Dendritic cell treated with granulocyte-macrophage colony-stimulating factor and Interleukin-4, amounts not matched to agents 40 ng/mL and 50 ng/mL, for 4 days (primary cell): ENCODE measurements around the gene NLGN1.

Experiments used
- H3K27ac Mint-ChIP-seq: one replicate; pipeline ENCODE4 v1.8.0; 2022; ENCODE audit warnings: mild to moderate bottlenecking, mixed read lengths
- H3K27me3 Mint-ChIP-seq: one replicate; pipeline ENCODE4 v1.8.0; 2022; ENCODE audit warnings: mild to moderate bottlenecking, mixed read lengths
- H3K36me3 Mint-ChIP-seq: one replicate; pipeline ENCODE4 v1.8.0; 2022; ENCODE audit warnings: low read depth, mixed read lengths
- H3K4me1 Mint-ChIP-seq: one replicate; pipeline ENCODE4 v1.8.0; 2022; ENCODE audit warnings: low read depth, mixed read lengths
- H3K4me3 Mint-ChIP-seq: one replicate; pipeline ENCODE4 v1.8.0; 2022; ENCODE audit warnings: mild to moderate bottlenecking, moderate library complexity, mixed read lengths
- H3K9me3 Mint-ChIP-seq: one replicate; pipeline ENCODE4 v1.8.0; 2022; ENCODE audit warnings: mixed read lengths
- intact Hi-C: fragments of 100-400 bp; cut with micrococcal nuclease; formaldehyde crosslinking; loops from one replicate; pipeline ENCODE4 v1.15.0; 2022

Gene NLGN1

GRCh38 chr3:173743111-173743510 is 345.6 kb downstream of the NLGN1 start:
- Mint-ChIP-seq H3K9me3 (peaks cover 21% of the 10 kb centered on the region), H3K36me3 (no peaks in the 10 kb centered on the region), H3K27ac (no peak overlapping the region), H3K4me3 (no peak overlapping the region), H3K27me3 (no peaks in the 10 kb centered on the region), H3K4me1 (no peaks in the 10 kb centered on the region)
- intact Hi-C loops = no loop called here

GRCh38 chr3:173743516-173743915 is 346.0 kb downstream of the NLGN1 start:
- intact Hi-C loops = no loop called here
- H3K27me3 Mint-ChIP-seq = no peaks in the 10 kb centered on the region
- no peak overlapping the region for H3K4me3 Mint-ChIP-seq
- H3K36me3 Mint-ChIP-seq = no peaks in the 10 kb centered on the region
- H3K27ac Mint-ChIP-seq = no peak overlapping the region
- H3K9me3 Mint-ChIP-seq = peaks cover 17% of the 10 kb centered on the region
- no peaks in the 10 kb centered on the region for H3K4me1 Mint-ChIP-seq

- H3K4me1 Mint-ChIP-seq = no peaks in the 10 kb centered on the region
- no peaks in the 10 kb centered on the region for H3K36me3 Mint-ChIP-seq
- intact Hi-C loops = no loop called here
- H3K27me3 Mint-ChIP-seq = no peaks in the 10 kb centered on the region
- H3K9me3 Mint-ChIP-seq = peaks cover 9% of the 10 kb centered on the region
- no peak overlapping the region for H3K4me3 Mint-ChIP-seq
- no peak overlapping the region for H3K27ac Mint-ChIP-seq
These were observed 346.9 kb downstream of the NLGN1 start for GRCh38 chr3:173744479-173744878.

GRCh38 chr3:173744895-173745294 is 347.4 kb downstream of the NLGN1 start:
- no peaks in the 10 kb centered on the region for H3K4me1 Mint-ChIP-seq
- intact Hi-C loops = no loop called here
- H3K9me3 Mint-ChIP-seq = peaks cover 9% of the 10 kb centered on the region
- no peaks in the 10 kb centered on the region for H3K27me3 Mint-ChIP-seq
- no peak overlapping the region for H3K4me3 Mint-ChIP-seq
- no peak overlapping the region for H3K27ac Mint-ChIP-seq
- H3K36me3 Mint-ChIP-seq = no peaks in the 10 kb centered on the region

DNA sequence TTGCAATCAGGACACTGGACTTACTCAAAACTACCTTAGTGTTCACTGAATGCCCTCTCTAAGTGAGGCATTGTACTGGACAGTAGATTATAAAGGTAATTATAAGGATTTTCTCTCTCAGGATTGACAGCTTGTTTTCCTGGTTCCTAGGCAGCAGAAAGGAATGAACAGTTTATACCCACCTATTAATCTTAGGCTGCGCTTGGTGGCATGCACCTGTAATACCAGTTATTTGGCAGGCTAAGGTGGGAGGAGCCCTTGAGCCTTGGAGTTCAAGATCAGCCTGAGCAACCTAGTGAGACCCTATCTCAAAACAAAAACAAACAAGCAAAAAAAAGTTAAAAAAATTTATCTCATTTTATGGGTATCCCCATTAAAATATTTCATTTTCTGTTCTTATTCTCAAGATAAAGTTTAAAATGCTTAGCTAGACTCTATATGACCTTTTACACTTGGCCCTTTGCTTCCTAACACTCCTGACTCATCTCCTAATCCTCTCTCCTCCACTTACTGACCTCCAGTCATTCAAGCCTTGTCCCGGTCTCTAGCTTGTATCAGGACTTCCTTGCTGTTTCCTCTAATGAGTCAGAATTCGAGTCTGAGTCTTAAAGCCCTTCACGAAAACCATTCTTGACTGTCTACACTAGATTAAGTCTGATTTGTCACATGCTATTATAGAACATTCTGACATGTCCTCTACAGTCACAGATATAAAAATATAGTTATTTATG is 348.6 kb downstream of the NLGN1 start:
- intact Hi-C loops = no loop called here
- H3K9me3 Mint-ChIP-seq = no peaks in the 10 kb centered on the region
- H3K4me1 Mint-ChIP-seq = no peaks in the 10 kb centered on the region
- no peak overlapping the region for H3K4me3 Mint-ChIP-seq
- H3K27ac Mint-ChIP-seq = no peak overlapping the region
- H3K36me3 Mint-ChIP-seq = no peaks in the 10 kb centered on the region
- H3K27me3 Mint-ChIP-seq = no peaks in the 10 kb centered on the region

DNA sequence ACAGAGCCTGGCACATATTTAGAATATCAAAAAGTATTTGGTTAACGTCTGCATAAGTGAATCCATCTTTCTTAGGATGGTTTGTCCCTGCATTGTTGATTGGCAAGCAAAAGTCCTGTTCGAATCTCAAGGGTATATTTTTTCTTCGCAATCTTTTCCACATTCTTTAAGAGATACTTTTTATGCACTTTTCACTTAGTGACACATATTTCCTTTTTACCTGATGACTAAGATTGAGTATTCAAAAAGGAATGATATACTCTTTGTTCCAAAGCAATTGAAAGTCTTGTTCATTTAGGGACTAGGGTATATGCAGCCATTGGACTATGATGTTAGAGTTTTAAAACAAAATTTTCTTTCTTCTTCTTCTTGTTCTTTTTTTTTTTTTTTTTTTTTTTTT is 349.9 kb downstream of the NLGN1 start:
- Mint-ChIP-seq H3K36me3 (no peaks in the 10 kb centered on the region), H3K4me1 (no peaks in the 10 kb centered on the region), H3K27me3 (no peaks in the 10 kb centered on the region), H3K4me3 (no peak overlapping the region), H3K27ac (no peak overlapping the region), H3K9me3 (no peaks in the 10 kb centered on the region)
- intact Hi-C loops = no loop called here

GRCh38 chr3:173748105-173748504 is 350.6 kb downstream of the NLGN1 start:
- H3K4me3 Mint-ChIP-seq = no peak overlapping the region
- H3K27me3 Mint-ChIP-seq = no peaks in the 10 kb centered on the region
- H3K36me3 Mint-ChIP-seq = no peaks in the 10 kb centered on the region
- no peaks in the 10 kb centered on the region for H3K4me1 Mint-ChIP-seq
- H3K9me3 Mint-ChIP-seq = no peaks in the 10 kb centered on the region
- intact Hi-C loops = no loop called here
- H3K27ac Mint-ChIP-seq = no peak overlapping the region

- Mint-ChIP-seq H3K27ac (no peak overlapping the region), H3K4me1 (no peaks in the 10 kb centered on the region), H3K4me3 (no peak overlapping the region), H3K36me3 (no peaks in the 10 kb centered on the region), H3K9me3 (no peaks in the 10 kb centered on the region), H3K27me3 (no peaks in the 10 kb centered on the region)
- intact Hi-C loops = no loop called here
These were observed 352.6 kb downstream of the NLGN1 start for GRCh38 chr3:173750095-173750494.

GRCh38 chr3:173750591-173750990 is 353.0 kb downstream of the NLGN1 start:
- Mint-ChIP-seq H3K4me3 (no peak overlapping the region), H3K36me3 (no peaks in the 10 kb centered on the region), H3K27ac (no peak overlapping the region), H3K4me1 (no peaks in the 10 kb centered on the region), H3K9me3 (no peaks in the 10 kb centered on the region), H3K27me3 (no peaks in the 10 kb centered on the region)
- intact Hi-C loops = no loop called here

DNA sequence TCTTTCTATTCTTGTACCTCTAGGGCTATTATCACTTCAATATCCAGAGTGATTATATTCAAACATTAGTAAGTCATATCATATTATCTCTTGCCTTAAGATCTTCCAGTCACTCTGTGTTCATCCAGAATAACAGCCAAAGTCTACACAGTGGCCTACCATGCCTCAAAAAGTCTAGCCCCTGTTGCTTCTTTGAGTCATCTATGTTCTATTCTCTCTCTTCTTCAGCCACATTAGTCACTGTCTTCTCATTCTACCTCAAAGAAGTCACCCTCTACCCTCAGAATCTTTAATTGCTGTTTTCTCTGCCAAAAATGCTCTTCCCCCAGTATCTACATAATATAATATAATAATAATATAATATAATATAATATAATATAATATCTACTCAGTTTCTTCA is 356.0 kb downstream of the NLGN1 start:
- Mint-ChIP-seq H3K9me3 (no peaks in the 10 kb centered on the region), H3K27ac (no peak overlapping the region), H3K36me3 (no peaks in the 10 kb centered on the region), H3K4me1 (no peaks in the 10 kb centered on the region), H3K4me3 (no peak overlapping the region), H3K27me3 (no peaks in the 10 kb centered on the region)
- intact Hi-C loops = no loop called here

GRCh38 chr3:173755161-173755560 is 357.6 kb downstream of the NLGN1 start:
- intact Hi-C loops = no loop called here
- Mint-ChIP-seq H3K4me3 (no peak overlapping the region), H3K4me1 (no peaks in the 10 kb centered on the region), H3K9me3 (no peaks in the 10 kb centered on the region), H3K36me3 (no peaks in the 10 kb centered on the region), H3K27me3 (no peaks in the 10 kb centered on the region), H3K27ac (no peak overlapping the region)

- no peaks in the 10 kb centered on the region for H3K4me1 Mint-ChIP-seq
- no peaks in the 10 kb centered on the region for H3K36me3 Mint-ChIP-seq
- H3K4me3 Mint-ChIP-seq = no peak overlapping the region
- H3K9me3 Mint-ChIP-seq = no peaks in the 10 kb centered on the region
- intact Hi-C loops = no loop called here
- H3K27me3 Mint-ChIP-seq = no peaks in the 10 kb centered on the region
- H3K27ac Mint-ChIP-seq = no peak overlapping the region
These were observed 363.6 kb downstream of the NLGN1 start for GRCh38 chr3:173761161-173761560.

- Mint-ChIP-seq H3K4me3 (no peak overlapping the region), H3K27me3 (no peaks in the 10 kb centered on the region), H3K4me1 (no peaks in the 10 kb centered on the region), H3K36me3 (no peaks in the 10 kb centered on the region), H3K9me3 (no peaks in the 10 kb centered on the region), H3K27ac (no peak overlapping the region)
- intact Hi-C loops = no loop called here
These were observed 365.0 kb downstream of the NLGN1 start for GRCh38 chr3:173762501-173762900.

- intact Hi-C loops = no loop called here
These were observed 372.5 kb downstream of the NLGN1 start for GRCh38 chr3:173770011-173770410.

More at GRCh38 chr3:173770011-173770410, 372.5 kb downstream of the NLGN1 start:
- Mint-ChIP-seq H3K27ac (no peak overlapping the region), H3K4me1 (no peaks in the 10 kb centered on the region), H3K9me3 (no peaks in the 10 kb centered on the region), H3K27me3 (no peaks in the 10 kb centered on the region), H3K4me3 (no peak overlapping the region), H3K36me3 (no peaks in the 10 kb centered on the region)
